Activated T-helper 1 cell treated with Interleukin-2 at 50 U/mL for 16 hours (primary cell): ENCODE measurements around the gene CSRNP3.

ENCODE experiments used
- DNase-seq: peaks from one replicate; pipeline ENCODE4 v3.0.0-alpha.2; 2020; ENCODE audit warnings: low read depth

CSRNP3 gene

GRCh38 chr2:165687426-165688002 is 218.0 kb downstream of the CSRNP3 start:
- DNase-seq, result no peak

- no peak for DNase-seq
Measured at GRCh38 chr2:165691615-165692014, 222.1 kb downstream of the CSRNP3 start.

GRCh38 chr2:165692906-165693305 is 223.4 kb downstream of the CSRNP3 start:
- no peak for DNase-seq

- DNase-seq, result no peak
Measured at GRCh38 chr2:165693838-165694237, 224.3 kb downstream of the CSRNP3 start.

- DNase-seq, result no peak
Measured at GRCh38 chr2:165697748-165698443, 228.4 kb downstream of the CSRNP3 start.

- no peak for DNase-seq
Measured at GRCh38 chr2:165698444-165698884, 229.0 kb downstream of the CSRNP3 start.

- DNase-seq, result no peak
Measured at GRCh38 chr2:165699946-165700345, 230.4 kb downstream of the CSRNP3 start.

- DNase-seq, result no peak
Measured at GRCh38 chr2:165700531-165700930, 231.0 kb downstream of the CSRNP3 start.

GRCh38 chr2:165701147-165701546 is 231.6 kb downstream of the CSRNP3 start:
- no peak for DNase-seq

- no peak for DNase-seq
Measured at GRCh38 chr2:165706960-165707487, 237.5 kb downstream of the CSRNP3 start.

- no peak for DNase-seq
Measured at GRCh38 chr2:165716091-165716490, 246.6 kb downstream of the CSRNP3 start.

- DNase-seq, result no peak
Measured at GRCh38 chr2:165718610-165719210, 249.2 kb downstream of the CSRNP3 start.

GRCh38 chr2:165720511-165720910 is 251.0 kb downstream of the CSRNP3 start:
- DNase-seq, result no peak

GRCh38 chr2:165725421-165725820 is 255.9 kb downstream of the CSRNP3 start:
- DNase-seq, result no peak
